Fibroblast of villous mesenchyme (primary cell): Measurements from ENCODE around the gene MACROD2. TPM values are rescaled to one million over a fixed set of nuclear protein-coding genes. Genes with fewer than 3 reads are reported as not detected.

ENCODE experiments used
- DNase-seq: peaks from one replicate; pipeline ENCODE4 v3.0.0-alpha.2; 2010; ENCODE audit warnings: low read depth
- H3K4me3 ChIP-seq: 2 replicates; pipeline ENCODE4 v1.5.1; 2011; ENCODE audit warnings: low read depth, mild to moderate bottlenecking, low read length
- total RNA-seq: library from RNA; depleted of rRNA; stranded (reverse); fragments of >200 nt; gene quantifications from 2 replicates; pipeline ENCODE4 v1.2.3, GENCODE V29; 2012
- TF ChIP-seq, protein P1 (sequence below): IDR thresholded peaks from 2 replicates; pipeline ENCODE4 v1.5.1; 2012; ENCODE audit warnings: low read depth, mild to moderate bottlenecking, low read length; ENCODE audit not compliant: insufficient read depth

The MACROD2 gene
- total RNA-seq, 1 donor = 1.7 TPM

DNA sequence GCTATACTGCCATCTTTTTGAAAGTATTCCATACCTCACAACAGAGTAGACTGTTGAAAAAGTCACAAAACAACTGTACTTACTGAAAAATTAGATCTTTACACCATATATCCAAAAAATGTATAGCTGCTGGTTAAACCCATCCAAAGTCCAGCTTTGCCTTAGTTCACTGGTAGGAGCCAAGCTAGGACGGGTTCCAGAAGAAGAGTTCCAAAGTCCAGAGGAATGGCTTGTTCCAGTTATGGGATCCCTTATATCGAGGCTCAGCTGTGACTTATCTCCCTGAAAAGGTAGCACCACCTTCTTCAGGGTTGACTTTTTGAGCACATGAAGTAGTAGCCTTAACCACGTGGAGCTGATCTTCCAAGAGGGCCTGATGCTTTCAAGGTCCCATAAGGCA is 578.4 kb downstream of the MACROD2 start:
- TF ChIP-seq, protein P1, sequence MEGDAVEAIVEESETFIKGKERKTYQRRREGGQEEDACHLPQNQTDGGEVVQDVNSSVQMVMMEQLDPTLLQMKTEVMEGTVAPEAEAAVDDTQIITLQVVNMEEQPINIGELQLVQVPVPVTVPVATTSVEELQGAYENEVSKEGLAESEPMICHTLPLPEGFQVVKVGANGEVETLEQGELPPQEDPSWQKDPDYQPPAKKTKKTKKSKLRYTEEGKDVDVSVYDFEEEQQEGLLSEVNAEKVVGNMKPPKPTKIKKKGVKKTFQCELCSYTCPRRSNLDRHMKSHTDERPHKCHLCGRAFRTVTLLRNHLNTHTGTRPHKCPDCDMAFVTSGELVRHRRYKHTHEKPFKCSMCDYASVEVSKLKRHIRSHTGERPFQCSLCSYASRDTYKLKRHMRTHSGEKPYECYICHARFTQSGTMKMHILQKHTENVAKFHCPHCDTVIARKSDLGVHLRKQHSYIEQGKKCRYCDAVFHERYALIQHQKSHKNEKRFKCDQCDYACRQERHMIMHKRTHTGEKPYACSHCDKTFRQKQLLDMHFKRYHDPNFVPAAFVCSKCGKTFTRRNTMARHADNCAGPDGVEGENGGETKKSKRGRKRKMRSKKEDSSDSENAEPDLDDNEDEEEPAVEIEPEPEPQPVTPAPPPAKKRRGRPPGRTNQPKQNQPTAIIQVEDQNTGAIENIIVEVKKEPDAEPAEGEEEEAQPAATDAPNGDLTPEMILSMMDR = no peak
- DNase-seq = no peak
- no peak overlapping the region for H3K4me3 ChIP-seq

DNA sequence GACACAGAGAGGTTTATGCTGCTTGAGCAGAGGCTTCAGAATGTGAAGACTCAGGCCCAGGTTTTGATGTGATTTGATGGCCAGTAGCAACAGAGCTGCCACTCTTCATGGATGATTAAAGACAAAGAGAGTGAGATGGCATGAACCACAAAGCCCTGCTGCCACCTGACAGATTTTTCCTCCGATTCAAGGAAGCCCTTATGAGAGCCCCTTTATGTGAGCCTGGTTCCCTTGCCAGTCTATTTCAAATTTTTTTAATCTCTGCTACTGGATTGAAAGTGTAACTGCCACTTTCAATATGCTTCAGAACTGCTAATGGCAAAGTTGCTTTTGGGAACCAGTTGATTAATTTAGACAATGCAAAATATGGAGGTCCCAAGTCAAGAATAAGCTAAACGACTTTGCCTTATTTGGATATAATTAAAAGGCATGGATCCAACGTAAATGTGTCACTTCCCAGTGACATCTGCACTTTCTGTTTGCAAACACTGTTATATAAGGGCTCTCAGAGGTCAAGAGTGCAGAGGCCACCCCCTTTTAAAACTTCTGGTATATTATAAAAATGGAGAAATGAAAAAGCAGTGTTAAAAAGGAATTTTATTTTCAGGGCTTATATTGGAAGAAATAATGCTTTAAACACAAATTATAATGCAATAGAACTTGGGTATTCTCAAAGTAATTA is 581.0 kb downstream of the MACROD2 start:
- no peak for DNase-seq
- no peak overlapping the region for H3K4me3 ChIP-seq
- TF ChIP-seq, protein P1 = no peak

DNA sequence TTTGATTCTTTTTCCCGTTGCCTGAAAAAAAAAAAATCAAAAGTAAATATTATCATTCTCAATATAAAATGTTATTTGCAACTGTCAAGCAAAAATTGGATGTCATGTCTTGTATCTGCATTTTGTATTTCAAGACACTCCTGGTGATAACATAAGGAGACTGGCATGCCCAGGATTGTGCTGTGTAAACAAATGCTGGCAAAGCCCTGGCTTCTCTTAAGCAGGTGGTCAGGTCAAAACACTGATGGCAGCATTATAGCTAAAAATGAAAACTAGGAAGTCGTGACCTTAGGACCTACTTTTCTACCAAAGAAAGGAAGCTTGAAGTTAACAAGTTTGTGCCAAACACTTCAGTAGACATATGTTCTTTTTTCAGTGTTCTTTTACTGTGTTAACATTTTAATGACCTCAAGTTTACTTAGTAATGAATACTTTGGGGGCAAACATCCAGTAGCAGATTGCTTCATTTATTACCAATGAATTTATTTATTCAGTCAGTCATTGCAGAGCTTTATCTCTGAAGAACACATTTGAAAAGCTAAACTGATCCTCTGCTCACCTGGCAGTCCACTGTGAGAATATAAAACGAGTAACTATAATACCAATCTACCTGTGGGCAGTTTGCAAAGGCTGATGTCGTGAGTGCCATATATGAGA is 585.2 kb downstream of the MACROD2 start:
- H3K4me3 ChIP-seq = no peak overlapping the region
- TF ChIP-seq, protein P1 = no peak
- no peak for DNase-seq

DNA sequence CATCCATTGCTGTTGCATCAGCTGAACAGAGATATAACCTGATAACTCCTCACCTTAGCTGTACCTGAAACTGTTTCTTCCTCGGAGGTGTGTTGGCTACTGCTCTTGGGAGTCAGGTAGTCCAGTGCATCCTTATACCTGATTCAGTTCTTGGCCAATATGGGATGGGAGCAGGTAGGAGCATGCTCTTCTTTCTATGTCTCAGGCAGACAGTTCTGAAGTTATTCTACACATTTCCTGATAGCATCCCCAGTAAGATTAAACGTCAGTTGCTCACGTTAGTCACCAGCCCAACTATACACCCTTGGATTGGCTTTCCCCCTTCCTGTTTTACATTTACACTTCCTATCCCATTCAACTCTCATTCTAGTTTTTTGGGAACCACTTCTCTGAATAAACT is 586.4 kb downstream of the MACROD2 start:
- TF ChIP-seq, protein P1 = no peak
- no peak for DNase-seq
- H3K4me3 ChIP-seq = no peak overlapping the region

DNA sequence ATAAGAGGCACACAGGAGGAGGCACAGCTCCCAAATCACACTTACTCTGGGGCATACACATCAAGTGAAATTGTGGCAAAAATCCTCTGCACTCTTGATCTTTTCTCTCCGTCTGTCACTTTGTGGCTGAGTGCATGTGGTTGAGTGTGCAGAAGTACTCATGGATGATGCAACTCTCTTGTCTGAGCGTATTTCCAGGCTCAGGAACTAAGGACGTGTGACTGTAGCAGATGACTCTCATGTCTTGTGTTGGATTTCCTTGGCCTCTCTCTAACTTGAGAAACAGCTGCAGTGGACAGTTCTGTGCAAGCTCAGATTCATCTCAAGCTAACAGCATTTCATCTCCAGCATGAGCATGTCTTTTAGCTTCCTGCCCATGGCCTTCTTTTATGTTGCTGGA is 587.5 kb downstream of the MACROD2 start:
- TF ChIP-seq, protein P1 = no peak
- no peak for DNase-seq
- no peak overlapping the region for H3K4me3 ChIP-seq

DNA sequence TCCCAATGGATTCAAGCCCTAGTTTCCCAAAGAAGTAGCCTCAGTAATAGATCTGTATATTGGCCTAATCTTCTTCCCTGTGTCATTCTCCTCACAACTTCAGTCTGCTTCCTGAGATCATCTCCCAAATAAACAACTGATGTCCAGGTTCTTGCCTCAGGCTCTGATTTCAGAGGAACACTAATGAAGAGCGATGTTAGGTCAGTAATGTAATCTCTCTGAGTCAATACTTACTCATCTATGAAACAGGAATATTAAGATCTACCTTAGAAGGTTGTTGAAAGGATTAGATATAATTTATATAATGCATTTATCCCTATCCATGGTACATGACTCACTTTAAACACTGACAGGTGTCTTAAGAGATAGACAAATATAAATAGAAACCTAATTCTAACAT is 588.1 kb downstream of the MACROD2 start:
- no peak for DNase-seq
- TF ChIP-seq, protein P1 = no peak
- H3K4me3 ChIP-seq = no peak overlapping the region
